H54 (cell line): ENCODE measurements around the gene SERGEF.

Source experiments
- DNase-seq: peaks from one replicate; pipeline ENCODE4 v3.0.0; 2011; ENCODE audit warnings: low spot score, mixed read lengths; ENCODE audit not compliant: insufficient read length
- FAIRE-seq: peaks from 3 replicates; lab custom pipeline; 2011; peaks lifted over from hg19 to GRCh38; lab: Jason Lieb, UNC
- POLR2A ChIP-seq: IDR thresholded peaks from 2 replicates; pipeline ENCODE4 v1.6.1; 2011; ENCODE audit warnings: low read depth, mild to moderate bottlenecking, low read length

The SERGEF gene

GRCh38 chr11:17776212-17776875 is 236.5 kb downstream of the SERGEF start:
- TF ChIP-seq POLR2A: no peak
- DNase-seq: no peak
- no peak for FAIRE-seq

DNA sequence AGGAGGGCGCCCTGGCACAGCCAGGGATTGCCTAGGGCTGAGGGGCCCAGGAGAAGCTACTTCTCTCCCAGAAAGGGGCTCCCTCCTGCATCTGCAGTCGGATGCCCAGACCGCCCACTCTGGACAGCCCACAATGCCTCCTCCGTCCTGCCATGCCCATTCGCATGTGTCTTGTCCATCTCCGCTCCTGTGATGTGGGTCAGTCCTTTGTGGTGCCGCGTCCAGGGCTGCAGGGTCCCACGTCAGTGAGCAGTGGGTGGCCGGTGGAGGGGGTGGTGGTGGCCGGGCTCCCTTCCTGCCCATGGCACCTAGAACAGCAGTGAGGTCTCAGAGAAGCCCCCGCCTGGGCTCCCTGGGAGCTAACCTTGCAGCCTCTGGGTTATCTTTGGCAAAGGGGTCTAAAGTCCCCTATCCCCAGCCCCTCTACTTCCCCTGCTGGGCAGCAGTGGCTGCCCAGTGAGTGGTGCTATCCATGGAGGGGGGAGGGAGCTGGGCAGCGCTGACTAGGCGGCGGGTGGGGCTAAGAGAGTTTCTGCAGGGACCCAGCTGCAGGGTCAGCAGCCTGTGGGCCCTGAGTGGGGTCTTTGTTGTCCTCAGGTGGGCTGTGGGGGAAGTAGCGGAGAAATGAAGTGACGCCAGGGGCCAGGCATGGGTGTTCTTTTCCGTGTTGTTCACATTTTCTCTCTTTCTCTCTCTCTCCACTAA is 237.2 kb downstream of the SERGEF start:
- DNase-seq: no peak
- no peak for FAIRE-seq

DNA sequence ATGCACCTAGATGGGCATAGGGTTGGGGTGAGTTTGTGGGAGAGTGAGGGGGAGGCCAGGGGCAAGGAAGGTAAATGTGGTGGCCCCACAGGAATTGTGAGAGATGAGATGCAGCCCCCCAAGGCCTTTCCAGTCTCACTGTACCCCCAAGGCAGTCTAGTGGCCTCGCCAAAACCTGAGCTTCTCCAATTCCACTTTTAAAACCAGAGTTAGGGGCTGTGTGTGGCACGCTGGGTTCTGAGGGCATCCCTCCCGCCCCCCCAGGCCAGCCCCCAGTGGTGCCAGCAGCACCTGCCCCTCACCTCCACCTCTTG is 237.9 kb downstream of the SERGEF start:
- TF ChIP-seq POLR2A: no peak
- DNase-seq (no peak), FAIRE-seq (no peak)

More for the DNA sequence above, 237.2 kb downstream of the SERGEF start:
- TF ChIP-seq POLR2A: no peak

DNA sequence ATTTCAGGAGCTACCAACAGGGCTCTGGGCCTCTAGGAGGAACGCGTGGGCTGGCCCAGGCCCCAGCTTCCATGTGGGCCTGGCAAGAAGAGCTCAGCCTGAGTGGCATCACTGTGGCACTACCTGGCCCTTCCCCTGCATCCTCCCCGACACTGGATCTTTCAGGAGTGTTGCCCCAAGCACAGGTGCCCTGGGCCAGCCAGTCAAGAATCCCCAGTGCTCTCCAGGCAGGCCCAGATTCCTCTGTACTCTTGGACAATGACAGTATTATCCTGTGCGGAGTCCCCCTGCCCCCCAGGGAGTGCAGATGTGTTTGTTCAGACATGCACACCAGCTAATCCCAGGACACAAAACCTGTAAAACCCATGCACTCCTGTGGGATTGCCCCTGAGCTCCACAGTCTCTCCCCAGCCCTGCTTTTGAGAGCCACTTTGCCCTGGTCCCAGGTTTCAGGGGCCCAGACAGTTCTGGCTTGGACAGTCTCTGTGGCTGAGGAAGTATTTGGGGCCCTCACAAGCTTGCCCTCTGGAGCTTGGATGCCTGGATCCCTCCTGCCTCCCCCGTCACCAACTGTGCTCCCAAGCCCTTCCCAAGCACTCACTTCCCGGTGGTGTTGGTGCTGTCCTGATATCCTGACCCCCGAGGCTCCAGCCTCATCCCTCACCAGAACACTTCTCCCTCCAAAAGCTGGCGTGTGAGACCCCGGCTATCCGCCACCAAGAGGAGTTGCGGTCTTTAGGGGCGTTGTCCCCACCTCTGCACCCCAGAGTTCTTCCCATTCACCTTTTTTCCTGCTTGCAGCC is 238.4 kb downstream of the SERGEF start:
- DNase-seq: no peak
- no peak for TF ChIP-seq POLR2A
- FAIRE-seq: no peak

DNA sequence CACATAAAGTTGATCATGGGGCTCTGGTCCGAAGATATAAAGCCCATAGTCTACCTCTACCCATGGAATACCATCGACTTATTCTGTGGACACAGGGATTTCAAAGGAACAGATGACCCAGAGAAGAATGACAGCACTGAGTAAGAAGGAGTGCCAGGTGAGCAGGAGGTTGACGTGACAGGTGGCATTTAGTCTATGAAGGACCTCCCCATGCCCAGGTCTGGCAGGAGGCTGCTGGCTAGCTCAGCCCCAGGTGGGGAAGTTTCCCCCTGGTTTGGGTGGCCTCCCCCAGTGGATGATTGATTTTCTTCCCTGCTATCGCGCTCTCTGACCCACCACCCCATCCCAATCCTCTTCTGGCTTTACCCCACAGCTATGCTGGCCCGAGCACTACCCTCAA is 239.2 kb downstream of the SERGEF start:
- no peak for TF ChIP-seq POLR2A
- DNase-seq (no peak), FAIRE-seq (no peak)

GRCh38 chr11:17772704-17773600 is 239.9 kb downstream of the SERGEF start:
- no peak for TF ChIP-seq POLR2A
- DNase-seq: no peak
- no peak for FAIRE-seq

DNA sequence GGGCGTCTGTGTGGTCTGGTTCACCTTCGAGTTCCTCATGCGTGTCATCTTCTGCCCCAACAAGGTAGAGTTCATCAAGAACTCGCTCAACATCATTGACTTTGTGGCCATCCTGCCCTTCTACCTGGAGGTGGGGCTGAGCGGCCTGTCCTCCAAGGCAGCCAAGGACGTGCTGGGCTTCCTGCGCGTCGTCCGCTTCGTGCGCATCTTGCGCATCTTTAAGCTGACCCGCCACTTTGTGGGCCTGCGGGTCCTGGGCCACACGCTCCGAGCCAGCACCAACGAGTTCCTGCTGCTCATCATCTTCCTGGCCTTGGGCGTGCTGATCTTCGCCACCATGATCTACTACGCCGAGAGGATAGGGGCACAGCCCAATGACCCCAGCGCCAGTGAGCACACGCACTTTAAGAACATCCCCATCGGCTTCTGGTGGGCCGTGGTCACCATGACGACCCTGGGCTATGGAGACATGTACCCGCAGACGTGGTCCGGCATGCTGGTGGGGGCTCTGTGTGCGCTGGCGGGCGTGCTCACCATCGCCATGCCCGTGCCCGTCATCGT is 240.9 kb downstream of the SERGEF start:
- DNase-seq (no peak), FAIRE-seq (no peak)
- no peak for TF ChIP-seq POLR2A

DNA sequence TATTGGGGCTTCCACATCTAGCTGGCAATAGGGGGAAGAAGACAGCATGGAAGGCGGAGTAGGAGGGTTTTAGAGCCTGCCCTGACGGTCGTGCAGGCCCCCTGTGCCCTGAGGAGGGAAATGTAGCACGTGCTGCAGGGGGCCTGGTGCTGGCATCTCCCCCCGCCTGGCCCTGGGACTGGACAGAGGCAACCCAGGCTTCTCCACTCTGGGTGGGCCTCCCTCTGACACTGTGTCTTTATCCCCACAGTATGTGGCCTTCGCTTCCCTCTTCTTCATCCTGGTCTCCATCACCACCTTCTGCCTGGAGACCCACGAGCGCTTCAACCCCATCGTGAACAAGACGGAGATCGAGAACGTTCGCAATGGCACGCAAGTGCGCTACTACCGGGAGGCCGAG is 241.4 kb downstream of the SERGEF start:
- no peak for TF ChIP-seq POLR2A
- no peak for DNase-seq
- no peak for FAIRE-seq

DNA sequence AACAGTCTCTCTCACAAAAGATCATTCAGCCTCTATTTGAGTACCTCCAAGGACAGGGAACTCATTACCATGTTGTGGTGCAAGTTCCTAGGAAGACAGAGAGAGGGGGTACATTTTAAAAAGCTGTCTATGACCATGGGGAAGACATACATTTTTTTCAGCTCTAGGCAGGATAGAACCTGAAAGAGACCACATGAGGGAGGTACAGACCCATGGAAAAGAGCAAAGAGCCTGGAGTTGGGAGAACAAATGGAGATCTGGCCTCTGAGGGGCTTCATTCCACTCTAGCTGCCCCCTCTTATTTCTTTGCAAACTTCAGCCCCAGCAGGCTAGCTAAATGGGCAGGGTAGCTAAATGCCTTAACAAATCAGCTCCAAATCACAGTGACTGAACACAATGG is 241.9 kb downstream of the SERGEF start:
- no peak for DNase-seq
- FAIRE-seq: no peak
- no peak for TF ChIP-seq POLR2A

GRCh38 chr11:17770048-17770652 is 242.7 kb downstream of the SERGEF start:
- FAIRE-seq (no peak), DNase-seq (no peak)
- TF ChIP-seq POLR2A: no peak

DNA sequence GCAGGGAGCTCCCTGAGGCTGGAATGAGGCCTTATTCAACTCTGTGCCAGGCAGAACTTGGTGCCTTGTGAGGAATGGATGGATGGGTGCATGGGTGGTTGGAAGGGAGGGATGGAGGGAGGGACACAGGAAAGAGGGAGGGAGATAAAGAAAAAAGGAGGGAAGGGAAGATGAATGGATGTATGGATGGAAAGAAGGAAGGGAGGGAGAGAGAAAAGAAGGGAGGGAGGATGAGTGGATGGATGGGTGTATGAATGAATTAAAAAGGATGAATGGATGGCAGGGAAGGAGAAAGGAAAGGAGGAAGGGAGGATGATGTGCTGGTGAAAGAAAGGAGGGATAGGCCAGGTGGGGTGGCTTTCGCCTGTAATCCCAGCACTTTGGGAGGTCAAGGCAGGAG is 243.6 kb downstream of the SERGEF start:
- TF ChIP-seq POLR2A: no peak
- DNase-seq (no peak), FAIRE-seq (no peak)

DNA sequence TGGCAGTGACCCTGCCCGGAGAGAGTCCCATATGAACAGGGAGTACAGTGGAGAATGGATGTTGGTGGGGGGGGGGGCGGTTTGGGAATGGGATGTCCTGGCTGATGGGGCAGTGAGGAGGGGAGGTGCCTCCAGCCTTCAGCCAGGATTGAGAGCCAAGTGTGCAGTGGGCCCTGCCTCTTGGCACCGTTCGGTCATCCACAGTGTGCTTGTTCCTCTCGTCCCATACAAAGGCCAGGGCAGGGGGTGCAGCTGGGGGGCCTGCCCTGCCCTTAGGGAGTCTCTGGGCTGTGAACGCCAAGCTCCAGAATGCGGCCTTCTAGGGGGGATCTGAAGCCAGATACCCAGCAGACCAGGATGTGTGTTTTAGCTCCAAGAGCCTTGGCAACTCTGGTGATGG is 244.3 kb downstream of the SERGEF start:
- FAIRE-seq (no peak), DNase-seq (no peak)
- no peak for TF ChIP-seq POLR2A

DNA sequence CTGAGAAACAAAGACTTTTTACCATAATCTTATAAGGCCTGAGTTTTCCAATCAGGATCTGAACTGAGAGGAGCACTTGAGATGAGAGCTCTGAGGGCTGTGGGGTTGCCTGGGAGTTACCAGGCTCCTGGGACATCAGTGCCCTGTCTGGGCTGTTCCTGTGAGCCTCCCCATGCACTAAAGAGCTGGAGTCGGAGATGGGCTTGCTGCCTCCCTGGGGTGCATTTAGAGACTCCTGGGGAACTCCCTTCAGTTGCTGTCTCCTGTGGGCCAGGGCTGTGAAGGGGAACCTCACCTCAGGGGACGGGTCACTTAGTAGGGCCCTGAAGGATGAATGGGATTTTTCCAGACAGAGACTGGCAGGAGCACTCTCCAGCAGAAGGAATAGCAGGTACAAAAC is 244.9 kb downstream of the SERGEF start:
- TF ChIP-seq POLR2A: no peak
- no peak for DNase-seq
- no peak for FAIRE-seq
